GM12874 (cell line): Measurements from ENCODE around the gene PNMT.

Experiments used
- CTCF ChIP-seq: IDR thresholded peaks from 2 replicates; pipeline ENCODE4 v1.5.1; 2011; ENCODE audit warnings: low read depth, mild to moderate bottlenecking, control low read depth, low read length, moderate library complexity; ENCODE audit not compliant: insufficient read depth

The PNMT gene

GRCh38 chr17:39629494-39629880 is 38.8 kb upstream of the PNMT start:
- no peak for TF ChIP-seq CTCF

GRCh38 chr17:39629898-39630297 is 38.4 kb upstream of the PNMT start:
- no peak for TF ChIP-seq CTCF

- TF ChIP-seq CTCF, result no peak
Observed at GRCh38 chr17:39631403-39631802, 36.9 kb upstream of the PNMT start.

GRCh38 chr17:39632153-39632941 is 35.9 kb upstream of the PNMT start:
- no peak for TF ChIP-seq CTCF

- no peak for TF ChIP-seq CTCF
Observed at GRCh38 chr17:39633570-39634183, 34.6 kb upstream of the PNMT start.

GRCh38 chr17:39634384-39634871 is 33.8 kb upstream of the PNMT start:
- peak; percentile 57; the same call in 1 of the 2 replicates for TF ChIP-seq CTCF

- no peak for TF ChIP-seq CTCF
Observed at GRCh38 chr17:39635614-39636176, 32.6 kb upstream of the PNMT start.
